GM18867 (cell line): ENCODE data around the gene TPRG1.
A peak's percentile ranks its signal among the peaks of the same experiment; 100 is the strongest.

Experiments used
- ATAC-seq: cut with Tn5 transposase; IDR thresholded peaks from one replicate; pipeline ENCODE4 v1.9.1; 2021; ENCODE audit warnings: mild to moderate bottlenecking, moderate library complexity; ENCODE audit not compliant: unreplicated experiment

Gene TPRG1

GRCh38 chr3:189276444-189277219 is 104.9 kb downstream of the TPRG1 start:
- no peak for ATAC-seq

GRCh38 chr3:189277711-189278110 is 105.9 kb downstream of the TPRG1 start:
- no peak for ATAC-seq

GRCh38 chr3:189278221-189278620 is 106.5 kb downstream of the TPRG1 start:
- ATAC-seq, result no peak

- ATAC-seq, result no peak
Observed at GRCh38 chr3:189282189-189282588, 110.4 kb downstream of the TPRG1 start.

- ATAC-seq, result no peak
Observed at GRCh38 chr3:189282741-189283140, 111.0 kb downstream of the TPRG1 start.

- ATAC-seq, result no peak
Observed at GRCh38 chr3:189286188-189286587, 114.4 kb downstream of the TPRG1 start.

- no peak for ATAC-seq
Observed at GRCh38 chr3:189286916-189287315, 115.1 kb downstream of the TPRG1 start.

- peak; percentile 99 for ATAC-seq
Observed at GRCh38 chr3:189288348-189289235, 116.8 kb downstream of the TPRG1 start.

- no peak for ATAC-seq
Observed at GRCh38 chr3:189289251-189289650, 117.5 kb downstream of the TPRG1 start.

GRCh38 chr3:189292667-189293484 is 121.1 kb downstream of the TPRG1 start:
- ATAC-seq, result no peak

GRCh38 chr3:189294649-189295048 is 122.9 kb downstream of the TPRG1 start:
- no peak for ATAC-seq

GRCh38 chr3:189295089-189295488 is 123.3 kb downstream of the TPRG1 start:
- ATAC-seq, result no peak

GRCh38 chr3:189297932-189298331 is 126.2 kb downstream of the TPRG1 start:
- ATAC-seq, result no peak

GRCh38 chr3:189298469-189299375 is 127.0 kb downstream of the TPRG1 start:
- no peak for ATAC-seq

- no peak for ATAC-seq
Observed at GRCh38 chr3:189300345-189300744, 128.6 kb downstream of the TPRG1 start.

GRCh38 chr3:189301479-189301878 is 129.7 kb downstream of the TPRG1 start:
- no peak for ATAC-seq

- ATAC-seq, result no peak
Observed at GRCh38 chr3:189303584-189303983, 131.8 kb downstream of the TPRG1 start.

GRCh38 chr3:189304465-189305351 is 132.9 kb downstream of the TPRG1 start:
- peak; percentile 14 for ATAC-seq

GRCh38 chr3:189305412-189305811 is 133.6 kb downstream of the TPRG1 start:
- peak; percentile 70 for ATAC-seq
